Pancreas (tissue), 10 donors: ENCODE data around the gene ADAD2. TPM values are rescaled to one million over a fixed set of nuclear protein-coding genes. Genes with fewer than 3 reads are reported as not detected.
"Not testable (repeated sequence)": the region's sequence is repeated elsewhere in the genome, so short reads cannot be mapped to it uniquely, and the experiment has no call there.

Experiments used
- ATAC-seq, 4 donors: fragments of 200-7000 bp; cut with Tn5 transposase; one replicate each; pipeline versions ENCODE4 v1.8.0 to v1.9.1; 2020; ENCODE audit warnings: mild to moderate bottlenecking in 4 of 4, moderate library complexity in 4 of 4
- DNase-seq, 6 donors: peaks; one replicate each; pipeline ENCODE4 v3.0.0-alpha.2; 2020
- FAIRE-seq: peaks from 2 replicates; lab custom pipeline; 2012; peaks lifted over from hg19 to GRCh38; lab: Jason Lieb, UNC
- H3K27ac ChIP-seq, 4 donors: fragments of 200-600 bp; sonication (generic); 1 replicate in 3 of 4; 2 replicates in 1 of 4; pipeline versions ENCODE4 v1.5.0 to v1.8.0; 2020
- H3K27me3 ChIP-seq, 4 donors: fragments of 200-600 bp; one replicate each; pipeline ENCODE4 v1.8.0; 2021
- H3K36me3 ChIP-seq, 3 donors: fragments of 200-600 bp; sonication (generic) in 1 of 3; one replicate each; pipeline versions ENCODE4 v1.5.0 to v1.8.0; 2020 to 2021
- H3K4me1 ChIP-seq, 3 donors: fragments of 200-600 bp; one replicate each; pipeline ENCODE4 v1.8.0; 2021
- H3K4me3 ChIP-seq, 4 donors: fragments of 200-600 bp; sonication (generic) in 2 of 4; one replicate each; pipeline versions ENCODE4 v1.5.0 to v1.8.0; 2020 to 2021
- H3K9me3 ChIP-seq, 4 donors: fragments of 200-600 bp; one replicate each; pipeline ENCODE4 v1.8.0; 2021
- WGBS, 2 donors: extraction: QIAGEN DNeasy Blood & Tissue Kit; methylation state at CpG; one replicate each; pipeline ENCODE4 v1.1.7; 2013; 5-methylcytosine and 5-hydroxymethylcytosine counted together
- intact Hi-C, 3 donors: fragments of 100-400 bp; cut with DNase I; formaldehyde crosslinking; loops; one replicate each; pipeline versions ENCODE4 v1.11.1 to v1.14.2; 2022
- polyA plus RNA-seq, 2 donors: library from polyadenylated mRNA; stranded (reverse); fragments of 200-250 nt; gene quantifications; one replicate each; pipeline ENCODE4 v1.2.3, GENCODE V29; 2013
- total RNA-seq, 6 donors: library from RNA; stranded (reverse); fragmentation: NEBNext Ultra II Directional in 4 of 6; extraction: Animal tissue kit (Norgen Biotek cat#: 25700) in 4 of 6; gene quantifications; one replicate each; pipeline versions ENCODE4 v1.2.1 to v1.2.4, GENCODE V29; 2021 to 2023
- TF ChIP-seq, protein P1 (sequence below), 4 donors: fragments of 200-600 bp; sonication (generic) in 3 of 4; IDR thresholded peaks; one replicate each; pipeline versions ENCODE4 v1.5.0 to v1.8.0; 2021; ENCODE audit warnings: antibody characterized with exemption in 4 of 4
- donor health status: healthy with polysubstance abuse.
- donor health status: DM: no; HTN: no; CAD: no; lungs with moderate emphysema.
- donor health status: DM: no; HTN: no; CAD: no.
- donor health status: control.
- donor health status: control.
- donor health status: Bipolar disorder and iron deficiency.
- donor health status: DM: yes; HTN: yes; CAD: no.
- donor health status: DM: no; HTN: no; CAD: no.
- donor health status: DM: no; HTN: no; CAD: no.
- donor health status: DM: yes; HTN: yes; CAD: no.

The ADAD2 gene
- total and polyA plus RNA-seq, 8 donors = 0.19 to 3.8 (median 1.3) TPM; not detected in 4

DNA sequence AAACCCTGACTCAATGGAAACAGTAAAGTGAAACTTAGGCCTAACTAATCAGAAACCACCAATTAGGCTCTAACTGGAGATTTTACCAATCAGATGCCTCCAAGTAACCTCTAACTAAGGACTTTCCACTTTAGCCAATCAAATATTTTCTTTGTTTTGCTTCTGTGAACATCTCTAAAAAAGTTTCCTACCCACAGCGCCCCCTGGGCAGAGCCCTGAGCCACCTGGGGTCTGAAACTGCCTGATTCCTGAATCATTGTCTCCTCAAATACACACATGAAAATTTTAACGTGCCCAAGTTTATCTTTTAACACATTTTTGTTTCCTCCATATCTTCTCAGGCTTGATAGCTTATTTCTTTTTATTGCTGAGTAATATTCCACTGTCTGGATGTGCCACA, 19.0 kb downstream of the ADAD2 start:
- H3K36me3 ChIP-seq = no peaks in the 10 kb centered on the region
- H3K4me3 ChIP-seq = no peak overlapping the region
- no peaks in the 10 kb centered on the region for H3K9me3 ChIP-seq
- intact Hi-C loops = no loop called here
- ATAC-seq (no peak), DNase-seq (no peak), FAIRE-seq (no peak)
- TF ChIP-seq, protein P1, sequence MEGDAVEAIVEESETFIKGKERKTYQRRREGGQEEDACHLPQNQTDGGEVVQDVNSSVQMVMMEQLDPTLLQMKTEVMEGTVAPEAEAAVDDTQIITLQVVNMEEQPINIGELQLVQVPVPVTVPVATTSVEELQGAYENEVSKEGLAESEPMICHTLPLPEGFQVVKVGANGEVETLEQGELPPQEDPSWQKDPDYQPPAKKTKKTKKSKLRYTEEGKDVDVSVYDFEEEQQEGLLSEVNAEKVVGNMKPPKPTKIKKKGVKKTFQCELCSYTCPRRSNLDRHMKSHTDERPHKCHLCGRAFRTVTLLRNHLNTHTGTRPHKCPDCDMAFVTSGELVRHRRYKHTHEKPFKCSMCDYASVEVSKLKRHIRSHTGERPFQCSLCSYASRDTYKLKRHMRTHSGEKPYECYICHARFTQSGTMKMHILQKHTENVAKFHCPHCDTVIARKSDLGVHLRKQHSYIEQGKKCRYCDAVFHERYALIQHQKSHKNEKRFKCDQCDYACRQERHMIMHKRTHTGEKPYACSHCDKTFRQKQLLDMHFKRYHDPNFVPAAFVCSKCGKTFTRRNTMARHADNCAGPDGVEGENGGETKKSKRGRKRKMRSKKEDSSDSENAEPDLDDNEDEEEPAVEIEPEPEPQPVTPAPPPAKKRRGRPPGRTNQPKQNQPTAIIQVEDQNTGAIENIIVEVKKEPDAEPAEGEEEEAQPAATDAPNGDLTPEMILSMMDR (IDR thresholded peaks at IDR 0.05) = no peak
- WGBS, 2 donors = 56 to 77% methylated on average over 2 of the region's 2 CpGs
- H3K27ac ChIP-seq = no peak overlapping the region
- no peaks in the 10 kb centered on the region for H3K27me3 ChIP-seq
- no peaks in the 10 kb centered on the region for H3K4me1 ChIP-seq

DNA sequence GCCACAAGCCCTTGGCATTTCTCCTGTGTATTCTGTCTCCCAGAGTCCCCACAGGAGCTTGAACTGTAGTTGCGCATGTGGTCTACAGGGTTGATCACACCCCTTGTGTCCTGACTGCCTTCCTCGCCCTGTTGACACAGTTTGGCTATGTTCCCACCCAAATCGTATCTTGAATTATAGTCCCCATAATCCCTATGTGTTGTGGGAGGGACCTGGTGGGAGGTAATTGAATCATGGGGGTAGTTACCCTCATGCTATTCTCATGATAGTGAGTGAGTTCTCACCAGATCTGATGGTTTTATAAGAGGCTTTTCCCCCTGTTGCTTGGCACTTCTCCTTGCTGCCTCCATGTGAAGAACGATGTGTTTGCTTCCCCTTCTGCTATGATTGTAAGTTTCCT, 21.2 kb downstream of the ADAD2 start:
- no peaks in the 10 kb centered on the region for H3K4me1 ChIP-seq
- ATAC-seq (no peak), DNase-seq (no peak), FAIRE-seq (no peak)
- 44 to 52% methylated on average over 4 of the region's 4 CpGs for whole genome bisulfite sequencing, 2 donors
- H3K27ac ChIP-seq = no peak overlapping the region
- H3K36me3 ChIP-seq = no peaks in the 10 kb centered on the region
- H3K27me3 ChIP-seq = no peaks in the 10 kb centered on the region
- no peak overlapping the region for H3K4me3 ChIP-seq
- intact Hi-C loops = no loop called here
- TF ChIP-seq, protein P1 (IDR thresholded peaks at IDR 0.05) = no peak
- no peaks in the 10 kb centered on the region for H3K9me3 ChIP-seq

DNA sequence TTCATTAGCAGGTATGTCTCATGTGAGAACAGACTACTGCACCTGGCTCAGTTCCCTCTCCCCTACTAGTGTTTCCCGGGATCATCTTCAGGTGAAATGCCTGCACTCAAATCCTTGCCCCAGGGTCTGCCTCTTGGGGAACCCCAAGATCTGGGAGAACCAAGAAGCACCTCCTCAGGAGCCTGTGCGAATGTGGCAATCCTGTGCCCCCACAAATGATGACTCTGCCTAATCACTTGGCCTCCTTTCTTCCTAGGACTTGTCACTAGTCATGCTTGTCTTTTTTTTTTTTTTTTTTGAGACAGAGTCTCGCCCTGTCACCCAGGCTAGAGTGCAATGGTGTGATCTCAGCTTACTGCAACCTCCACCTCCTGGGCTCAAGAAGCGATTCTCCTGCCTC, 21.7 kb downstream of the ADAD2 start:
- no peak for ATAC-seq

DNA sequence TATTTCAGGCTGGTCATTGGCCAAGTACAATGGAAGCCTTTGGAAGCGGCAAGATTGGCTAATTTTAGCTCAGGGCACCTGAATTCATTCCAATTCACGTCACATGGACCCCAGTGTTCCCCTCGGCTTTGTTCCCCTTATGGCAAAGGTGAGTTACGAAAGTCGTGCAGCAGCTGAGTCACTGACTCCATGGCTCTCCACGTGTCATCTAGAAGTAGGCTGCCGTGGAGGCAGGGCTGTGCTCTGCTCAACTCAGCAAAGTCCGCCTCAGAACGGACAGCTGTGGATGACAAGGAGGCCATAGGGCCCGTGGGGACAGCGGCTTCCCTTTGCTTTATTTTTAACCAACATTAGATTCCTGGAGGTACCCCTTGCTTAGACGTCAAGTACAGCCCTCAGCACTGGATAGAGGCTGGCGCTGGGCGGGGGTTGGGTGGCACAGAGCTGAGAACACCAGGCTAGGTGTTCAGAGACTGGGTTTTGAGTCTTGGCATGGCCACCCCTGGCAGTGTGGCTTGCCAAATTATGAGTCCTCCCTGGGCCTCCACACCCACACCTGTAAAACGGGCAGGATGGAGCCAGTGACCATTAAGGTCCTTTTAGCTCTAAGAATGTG, 23.6 kb downstream of the ADAD2 start:
- Histone ChIP-seq H3K27ac (no peak overlapping the region), H3K4me1 (no peaks in the 10 kb centered on the region), H3K36me3 (no peaks in the 10 kb centered on the region), H3K9me3 (no peaks in the 10 kb centered on the region), H3K4me3 (no peak overlapping the region), H3K27me3 (no peaks in the 10 kb centered on the region)
- WGBS, 2 donors = 72 to 73% methylated on average over 15 of the region's 15 CpGs
- intact Hi-C loops = no loop called here
- FAIRE-seq (no peak), ATAC-seq (no peak), DNase-seq (no peak)
- TF ChIP-seq, protein P1 (IDR thresholded peaks at IDR 0.05) = no peak

More for the DNA sequence above, 21.7 kb downstream of the ADAD2 start:
- no peaks in the 10 kb centered on the region for H3K36me3 ChIP-seq
- FAIRE-seq (no peak), DNase-seq (no peak)
- H3K9me3 ChIP-seq = no peaks in the 10 kb centered on the region
- no peaks in the 10 kb centered on the region for H3K27me3 ChIP-seq
- intact Hi-C loops = no loop called here
- WGBS, 2 donors = 74 to 78% methylated on average over 4 of the region's 4 CpGs
- no peaks in the 10 kb centered on the region for H3K4me1 ChIP-seq
- H3K27ac ChIP-seq = no peak overlapping the region
- TF ChIP-seq, protein P1 (IDR thresholded peaks at IDR 0.05) = no peak
- no peak overlapping the region for H3K4me3 ChIP-seq

DNA sequence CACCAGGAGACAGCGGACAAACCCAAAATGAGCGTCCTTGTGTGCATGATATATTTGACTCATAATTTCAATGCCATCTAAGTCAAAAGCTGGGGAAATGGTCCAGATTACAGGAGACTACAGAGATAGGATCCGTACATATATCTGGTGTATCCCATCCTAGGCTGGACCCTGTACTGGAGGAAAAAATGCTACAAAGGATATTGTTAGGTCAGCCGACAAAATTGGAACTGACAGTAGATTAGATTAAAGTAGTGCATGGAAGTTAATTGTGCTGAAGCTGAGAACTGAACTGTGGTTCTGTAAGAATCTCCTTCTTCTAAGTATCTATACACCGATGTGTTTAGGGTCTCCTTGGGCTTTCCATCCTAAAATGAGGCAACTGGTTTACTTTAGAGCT, 24.6 kb downstream of the ADAD2 start:
- FAIRE-seq (no peak), DNase-seq (no peak), ATAC-seq (no peak)
- Histone ChIP-seq H3K4me1 (no peaks in the 10 kb centered on the region), H3K27ac (no peak overlapping the region), H3K27me3 (no peaks in the 10 kb centered on the region), H3K4me3 (no peak overlapping the region), H3K9me3 (no peaks in the 10 kb centered on the region), H3K36me3 (no peaks in the 10 kb centered on the region)
- TF ChIP-seq, protein P1 (IDR thresholded peaks at IDR 0.05) = no peak
- WGBS, 2 donors = 62 to 76% methylated on average over 5 of the region's 5 CpGs
- intact Hi-C loops = no loop called here

DNA sequence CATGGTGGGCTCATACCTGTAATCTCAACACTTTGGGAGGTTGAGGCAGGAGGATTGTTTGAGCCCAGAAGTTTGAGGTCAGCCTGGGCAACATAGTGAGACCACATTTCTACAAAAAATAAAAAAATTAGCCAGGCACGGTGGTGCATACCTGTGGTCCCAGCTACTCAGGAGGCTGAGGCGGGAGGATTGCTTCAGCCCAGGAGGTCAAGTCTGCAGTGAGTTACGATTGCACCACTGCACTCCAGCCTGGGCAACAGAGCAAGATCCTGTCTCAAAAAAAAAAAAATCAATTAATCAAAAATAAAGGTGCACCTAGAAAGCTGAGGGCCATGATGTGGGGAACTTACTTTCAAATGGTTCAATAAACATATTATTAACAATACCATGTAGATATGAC, 25.2 kb downstream of the ADAD2 start:
- H3K4me1 ChIP-seq, H3K27me3 ChIP-seq, DNase-seq, intact Hi-C loops, ATAC-seq, H3K36me3 ChIP-seq, H3K27ac ChIP-seq, H3K9me3 ChIP-seq, FAIRE-seq, H3K4me3 ChIP-seq: not testable (repeated sequence)
- 71 to 82% methylated on average over 3 of the region's 3 CpGs for WGBS, 2 donors
